HG02759 (cell line): ENCODE results near the gene DNAJC24.

Experiments used
- ATAC-seq: cut with Tn5 transposase; IDR thresholded peaks from one replicate; pipeline ENCODE4 v1.9.1; 2021; ENCODE audit warnings: mild to moderate bottlenecking, moderate library complexity; ENCODE audit not compliant: unreplicated experiment

DNAJC24 gene

DNA sequence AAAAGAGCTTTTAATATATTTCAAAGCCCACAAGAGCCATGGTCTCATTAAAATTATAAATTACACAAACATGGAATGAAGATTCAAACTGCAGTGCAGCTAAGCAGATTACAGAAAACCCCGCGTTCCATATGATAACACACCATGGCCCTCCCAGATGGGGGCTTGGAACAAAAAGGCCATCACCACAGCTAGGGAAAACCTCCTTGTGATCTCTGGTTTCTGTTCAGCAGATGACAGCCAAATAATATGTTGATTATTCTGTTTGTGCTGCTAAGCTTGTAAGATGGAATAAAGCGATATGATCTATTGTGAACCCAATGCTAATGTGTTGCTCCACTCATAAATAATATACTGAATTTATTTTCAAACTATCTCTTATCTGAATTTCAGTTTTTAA is 111.3 kb downstream of the DNAJC24 start:
- no peak for ATAC-seq
